HG02763 (cell line): ENCODE measurements around the gene NES.

ENCODE experiments used
- ATAC-seq: cut with Tn5 transposase; IDR thresholded peaks from one replicate; pipeline ENCODE4 v1.9.1; 2021; ENCODE audit warnings: mild to moderate bottlenecking, moderate library complexity; ENCODE audit not compliant: unreplicated experiment

NES gene

DNA sequence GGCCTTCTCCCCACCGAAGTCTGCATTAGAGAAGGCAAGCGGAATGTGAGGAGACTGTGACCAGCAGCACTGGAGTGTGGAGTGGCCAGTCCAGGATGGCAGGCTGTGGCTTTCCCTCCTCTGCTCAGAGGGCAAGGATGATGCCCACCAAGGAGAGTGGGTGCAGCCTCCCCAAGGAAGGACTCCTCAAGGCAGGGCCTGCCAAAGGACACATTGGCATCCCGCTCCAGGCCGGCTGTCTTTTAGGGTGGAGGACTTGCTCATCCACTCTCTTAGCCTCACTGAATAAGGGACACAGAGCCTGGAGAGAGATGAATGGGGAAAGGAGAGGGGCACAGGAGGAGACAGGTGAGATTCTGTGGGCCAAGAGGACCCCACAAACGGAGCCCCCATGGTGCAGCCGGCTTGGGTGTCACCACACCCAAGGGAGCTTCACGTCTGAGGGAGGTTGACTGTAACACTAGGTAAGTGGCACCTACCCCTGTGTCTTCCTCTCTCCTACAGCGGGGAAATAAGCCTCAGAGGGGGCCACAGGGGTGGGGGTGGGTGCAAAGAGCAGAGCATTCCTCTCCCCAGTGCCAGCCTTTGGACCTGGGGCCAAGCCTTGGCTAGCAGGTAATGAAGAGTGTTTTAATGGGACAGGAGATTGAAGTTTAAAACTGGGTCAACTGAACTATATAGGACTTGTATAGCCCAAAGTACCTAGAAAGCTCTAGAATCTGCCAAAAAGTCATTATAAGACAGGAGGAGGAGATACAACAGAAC lies 4.2 kb upstream of the NES start:
- ATAC-seq: no peak

DNA sequence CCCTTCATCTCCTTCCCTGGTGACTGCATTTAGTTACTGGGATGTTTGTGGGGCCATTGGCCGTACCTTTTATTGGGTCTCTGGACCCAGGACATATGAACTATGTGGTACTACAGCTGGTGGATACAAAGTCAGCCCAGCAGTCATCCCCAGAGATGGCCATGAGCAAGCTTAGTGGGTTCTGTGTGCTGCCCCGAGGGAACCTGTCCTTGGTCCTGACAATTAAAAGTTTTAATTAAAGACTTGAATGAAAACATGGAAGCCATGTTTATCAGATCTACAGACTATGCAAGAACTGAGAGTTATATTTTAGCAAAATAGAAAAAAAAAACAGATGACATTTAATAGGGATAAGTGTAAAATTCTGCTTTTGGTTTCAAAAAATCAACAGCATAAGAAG lies 2.8 kb upstream of the NES start:
- no peak for ATAC-seq

- ATAC-seq: no peak
Measured at GRCh38 chr1:156677616-156678596, 699 bp upstream of the NES start.

DNA sequence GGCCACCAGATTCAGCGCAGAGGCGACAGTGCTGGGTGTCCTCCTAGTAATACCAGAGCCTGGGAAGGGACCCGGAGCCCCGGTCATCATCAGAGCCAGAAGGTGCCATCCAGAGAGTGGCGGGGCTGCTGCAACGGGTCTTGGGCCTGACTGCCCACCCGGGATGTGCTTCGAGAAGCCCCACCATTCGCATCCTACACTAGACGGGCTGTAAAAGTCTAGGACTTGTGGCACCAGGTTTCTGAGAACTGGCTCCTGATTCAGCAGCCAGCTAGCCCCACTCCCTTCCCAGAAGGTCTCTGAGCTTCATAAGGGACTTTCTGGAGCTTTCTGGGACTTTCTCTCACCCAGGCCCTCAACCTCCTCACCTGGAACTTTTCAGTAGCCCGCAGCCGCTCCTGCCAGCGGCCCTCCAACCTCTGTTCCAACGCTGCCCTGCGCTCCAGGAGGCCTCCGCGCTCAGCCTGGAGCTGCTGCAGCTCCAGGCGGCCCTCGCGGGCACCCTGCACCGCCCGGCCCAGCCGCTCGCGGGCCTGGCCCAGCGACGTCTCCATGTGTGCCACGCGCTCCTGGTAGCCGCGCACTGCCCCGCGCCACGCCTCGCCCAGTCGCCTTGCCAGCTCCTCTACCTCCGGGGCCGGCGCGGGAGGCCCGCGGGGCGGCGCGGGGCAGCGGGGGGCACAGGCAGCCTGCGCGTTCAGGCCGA lies 940 bp downstream of the NES start:
- ATAC-seq: no peak

DNA sequence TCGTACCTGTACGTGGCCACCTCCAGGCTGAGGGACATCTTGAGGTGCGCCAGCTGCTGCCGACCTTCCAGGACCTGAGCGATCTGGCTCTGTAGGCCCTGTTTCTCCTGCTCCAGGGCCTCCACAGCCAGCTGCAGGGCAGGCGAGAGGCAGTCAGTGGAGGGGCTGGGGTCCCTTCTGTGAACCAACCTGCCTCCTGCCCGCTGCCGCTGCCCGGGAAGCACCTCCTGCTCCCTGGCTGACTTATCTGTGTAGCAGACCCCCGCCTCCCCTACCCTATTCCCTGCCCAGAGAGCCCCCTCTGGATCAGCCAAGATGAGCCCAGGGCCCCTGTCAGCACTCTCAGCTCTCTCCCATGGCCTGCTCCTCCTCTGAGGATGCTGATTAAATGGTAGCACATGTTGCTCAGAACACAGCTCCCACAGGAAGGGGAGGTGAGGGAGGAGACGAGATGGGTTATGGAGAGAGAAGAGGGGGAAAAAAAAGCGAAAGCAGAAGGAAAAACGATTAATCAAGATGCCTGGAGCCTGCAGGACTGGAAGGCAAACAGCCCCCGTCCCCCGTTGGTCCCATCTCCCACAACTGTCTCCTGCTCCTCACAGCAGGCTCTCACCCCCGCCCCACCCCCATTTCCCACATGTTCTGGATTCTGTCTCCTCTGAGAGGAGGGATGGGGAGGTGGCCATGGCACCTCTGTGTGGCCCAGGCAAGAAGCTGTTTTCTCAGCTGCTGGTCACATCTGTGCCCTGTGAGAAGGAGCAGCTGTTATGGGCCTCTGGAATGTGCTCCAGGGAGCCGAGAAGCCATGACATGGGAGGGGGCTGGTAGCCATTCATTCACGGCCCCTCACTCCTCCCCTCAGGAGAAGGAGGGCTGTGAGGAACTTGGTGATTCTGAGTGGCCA lies 1.7 kb downstream of the NES start:
- no peak for ATAC-seq

- no peak for ATAC-seq
Measured at GRCh38 chr1:156673387-156674121, 3.7 kb downstream of the NES start.

GRCh38 chr1:156671804-156672203 lies 5.4 kb downstream of the NES start:
- no peak for ATAC-seq

- ATAC-seq: no peak
Measured at GRCh38 chr1:156670791-156671190, 6.4 kb downstream of the NES start.

GRCh38 chr1:156670359-156670758 lies 6.8 kb downstream of the NES start:
- ATAC-seq: no peak

- ATAC-seq: no peak
Measured at GRCh38 chr1:156669794-156670193, 7.4 kb downstream of the NES start.

GRCh38 chr1:156668801-156669637 lies 8.2 kb downstream of the NES start:
- no peak for ATAC-seq

DNA sequence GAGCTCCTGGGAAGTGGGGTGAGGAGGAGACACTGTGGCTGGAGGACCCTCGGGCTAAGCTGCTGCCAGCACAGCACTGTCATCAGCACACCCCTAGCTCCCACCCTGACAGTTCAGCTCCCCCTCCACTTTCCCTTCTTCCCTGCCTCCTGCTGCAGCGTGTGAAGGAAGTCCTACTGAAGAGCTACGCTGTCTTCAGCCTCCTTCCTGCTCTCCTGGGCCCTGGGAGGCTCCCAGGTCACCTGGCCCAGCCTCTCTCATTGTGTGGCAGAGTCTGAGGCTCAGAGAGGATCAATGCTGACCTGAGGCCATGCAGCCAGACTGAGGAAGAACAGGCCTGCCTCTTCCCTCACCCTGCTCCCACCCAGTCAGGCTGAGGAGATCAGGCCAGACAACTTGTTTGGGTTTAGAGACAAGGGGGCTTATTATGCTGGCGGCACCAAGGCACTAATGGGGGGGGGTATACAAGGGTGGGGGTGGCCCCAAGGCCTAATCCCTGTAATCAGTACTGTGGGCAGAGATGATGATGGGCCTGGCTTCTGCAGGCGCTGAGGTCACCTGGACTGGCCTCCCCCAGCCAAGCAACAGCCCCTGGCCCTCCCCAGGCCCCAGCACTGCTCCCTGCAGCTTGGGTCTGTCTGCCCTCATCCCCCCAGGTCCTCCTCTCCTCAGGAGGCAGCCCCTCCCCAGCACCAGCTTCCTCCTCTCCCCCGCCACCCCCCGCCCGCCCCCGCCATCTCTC lies 9.1 kb downstream of the NES start:
- ATAC-seq: no peak

DNA sequence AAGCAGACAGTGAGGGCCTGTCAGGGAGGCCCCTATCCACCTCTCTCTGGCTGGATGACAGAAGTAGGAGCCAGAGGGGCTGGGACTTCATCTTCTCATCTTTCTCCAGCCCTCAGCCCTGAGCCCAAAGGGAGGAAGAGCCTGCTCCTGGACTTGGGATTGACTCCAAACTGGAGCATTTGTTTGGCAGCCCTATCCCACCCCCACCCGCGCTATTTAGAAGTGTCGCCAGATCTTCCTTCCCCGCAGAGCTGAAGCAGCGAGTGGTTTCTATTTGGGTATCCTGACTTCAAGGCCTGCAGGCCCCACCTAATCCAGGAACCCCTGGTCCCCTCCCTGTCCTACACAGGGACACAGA lies 9.6 kb downstream of the NES start:
- ATAC-seq: no peak

DNA sequence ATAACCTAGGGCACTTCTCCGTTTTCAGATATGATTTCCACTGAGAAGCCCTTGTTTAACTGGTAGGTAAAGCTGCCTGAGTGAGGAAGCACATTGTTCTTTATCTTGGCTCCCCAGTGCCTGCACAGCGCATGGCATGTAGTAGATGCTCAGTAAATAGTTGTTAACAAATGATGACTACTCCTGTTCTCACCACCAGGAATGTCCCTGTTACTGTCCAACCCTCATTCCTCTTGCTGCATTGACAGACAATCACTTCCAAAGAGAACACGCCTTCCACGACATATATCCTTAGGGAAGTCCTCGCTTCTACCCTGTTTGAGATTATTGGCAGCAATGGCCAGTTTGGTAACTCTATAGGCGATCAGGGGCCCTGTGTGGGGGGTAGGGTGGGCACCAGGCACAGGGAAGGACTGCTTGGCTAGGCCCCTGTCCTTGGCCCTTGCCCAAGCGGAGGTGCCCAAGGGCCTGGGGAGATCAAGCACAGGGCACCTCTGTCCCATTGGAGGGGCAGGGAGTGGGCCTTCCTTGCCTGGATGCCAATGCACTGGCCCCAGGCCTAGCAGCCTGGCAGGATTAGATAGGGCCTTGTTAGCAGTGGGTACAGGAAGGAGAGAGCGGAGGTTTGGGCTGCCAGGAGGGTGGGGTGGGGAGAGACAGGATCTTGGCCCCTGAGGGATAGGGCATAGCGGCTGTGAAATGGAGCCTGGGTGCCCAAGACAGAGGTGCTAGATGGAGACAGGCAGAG lies 10.2 kb downstream of the NES start:
- no peak for ATAC-seq

- ATAC-seq: no peak
Measured at GRCh38 chr1:156665539-156665938, 11.7 kb downstream of the NES start.

- ATAC-seq: no peak
Measured at GRCh38 chr1:156664767-156665411, 12.3 kb downstream of the NES start.
